HFF-Myc (cell line): ENCODE results near the gene FLRT1.

Experiments
- DNase-seq: peaks from one replicate; pipeline ENCODE4 v3.0.0-alpha.2; 2011; ENCODE audit warnings: low read depth; ENCODE audit errors: extremely low read depth
- H3K4me3 ChIP-seq: replicated peaks from 2 replicates; pipeline ENCODE4 v1.5.1; 2011; ENCODE audit warnings: low read depth, mild to moderate bottlenecking, control low read depth, low read length
- CTCF ChIP-seq: IDR thresholded peaks from 2 replicates; pipeline ENCODE4 v1.5.1; 2012; ENCODE audit warnings: mild to moderate bottlenecking, low read depth, low read length, control low read depth; ENCODE audit errors: missing control alignments

FLRT1 gene

GRCh38 chr11:64038500-64038899, 2.8 kb downstream of the FLRT1 start:
- TF ChIP-seq CTCF, result no peak
- no peak for DNase-seq
- no peak overlapping the region for H3K4me3 ChIP-seq

GRCh38 chr11:64039012-64039665, 3.4 kb downstream of the FLRT1 start:
- DNase-seq, result no peak
- TF ChIP-seq CTCF, result no peak
- no peak overlapping the region for H3K4me3 ChIP-seq

- DNase-seq, result no peak
- no peak overlapping the region for H3K4me3 ChIP-seq
- peak; percentile 30 for TF ChIP-seq CTCF
Observed at GRCh38 chr11:64040684-64041322, 5.1 kb downstream of the FLRT1 start.

GRCh38 chr11:64041846-64042245, 6.1 kb downstream of the FLRT1 start:
- no peak for DNase-seq
- no peak overlapping the region for H3K4me3 ChIP-seq
- no peak for TF ChIP-seq CTCF

- no peak for TF ChIP-seq CTCF
- no peak for DNase-seq
- H3K4me3 ChIP-seq, result no peak overlapping the region
Observed at GRCh38 chr11:64042301-64042700, 6.6 kb downstream of the FLRT1 start.

GRCh38 chr11:64043545-64043944, 7.8 kb downstream of the FLRT1 start:
- no peak overlapping the region for H3K4me3 ChIP-seq
- TF ChIP-seq CTCF, result no peak
- DNase-seq, result no peak
